Activated CD4-positive, alpha-beta T cell treated with anti-CD3 and anti-CD28 coated beads, Interleukin-2, amount 10 ng/mL, durations not matched to agents 24 days and 14 days (primary cell): Measurements from ENCODE around the gene NTN3. TPM values are rescaled to one million over a fixed set of nuclear protein-coding genes. Genes with fewer than 3 reads are reported as not detected.
A peak's percentile ranks its signal among the peaks of the same experiment; 100 is the strongest.
"Not testable (repeated sequence)": the region's sequence is repeated elsewhere in the genome, so short reads cannot be mapped to it uniquely, and the experiment has no call there.

Experiments
- DNase-seq: peaks from one replicate; pipeline ENCODE4 v3.0.0; 2022
- H3K27ac Mint-ChIP-seq: one replicate; pipeline ENCODE4 v1.8.0; 2022; ENCODE audit warnings: mild to moderate bottlenecking, mixed read lengths
- H3K27me3 Mint-ChIP-seq: one replicate; pipeline ENCODE4 v1.8.0; 2022; ENCODE audit warnings: mixed read lengths
- H3K36me3 Mint-ChIP-seq: one replicate; pipeline ENCODE4 v1.8.0; 2022; ENCODE audit warnings: low read depth, mild to moderate bottlenecking, mixed read lengths
- H3K4me1 Mint-ChIP-seq: one replicate; pipeline ENCODE4 v1.8.0; 2021; ENCODE audit warnings: mixed read lengths
- H3K4me3 Mint-ChIP-seq: one replicate; pipeline ENCODE4 v1.8.0; 2022; ENCODE audit warnings: mild to moderate bottlenecking, moderate library complexity, mixed read lengths
- H3K9me3 Mint-ChIP-seq: one replicate; pipeline ENCODE4 v1.8.0; 2021; ENCODE audit warnings: mixed read lengths
- intact Hi-C: fragments of 100-400 bp; cut with micrococcal nuclease; formaldehyde crosslinking; loops from one replicate; pipeline ENCODE4 v1.15.1; 2023
- total RNA-seq: library from RNA; stranded (reverse); gene quantifications from 2 replicates; pipeline ENCODE4 v1.2.3, GENCODE V29; 2022

NTN3 gene
- total RNA-seq, 1 donor from 2014 or later, result not detected

DNA sequence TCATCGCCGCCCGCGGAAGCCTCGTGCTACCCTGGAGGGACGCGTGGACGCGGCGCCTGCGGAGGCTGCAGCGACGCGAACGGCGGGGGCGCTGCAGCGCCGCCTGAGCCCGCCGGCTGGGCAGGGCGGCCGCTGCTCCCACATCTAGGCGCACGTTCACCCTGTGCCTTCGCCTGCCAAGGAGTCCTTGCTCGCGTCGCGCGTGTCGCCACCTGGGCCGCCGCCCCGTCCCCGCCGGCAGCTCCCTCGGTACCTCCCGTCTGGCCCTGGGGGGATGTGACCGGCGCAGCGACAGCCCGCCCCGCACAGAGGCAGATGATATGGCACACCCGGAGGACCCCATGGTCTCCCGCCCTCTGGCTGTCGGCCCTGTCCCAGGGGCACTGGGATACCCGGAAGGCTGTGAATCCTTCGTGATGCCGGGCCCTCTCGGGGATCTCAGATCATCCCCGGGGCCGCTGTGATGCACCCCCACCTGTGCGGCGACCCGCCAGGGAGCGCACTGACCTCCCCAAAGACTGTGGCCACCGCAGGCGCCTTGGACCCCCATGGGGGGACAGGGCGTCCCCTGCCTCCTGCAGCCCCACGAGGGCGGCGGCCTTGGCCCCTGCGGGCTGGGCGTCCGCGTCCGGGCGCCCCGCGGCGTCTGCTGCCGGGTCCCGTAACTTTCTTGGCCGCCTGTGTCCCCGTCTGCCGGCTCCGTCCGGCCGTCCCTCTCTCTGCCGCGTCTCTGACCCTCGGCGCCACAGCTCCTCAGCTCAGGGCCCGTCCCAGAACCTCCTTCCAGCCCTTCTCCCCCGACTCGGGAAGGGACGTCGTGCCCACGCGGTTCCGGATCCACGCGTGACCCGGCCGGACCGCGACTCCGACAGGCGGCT, 3.1 kb downstream of the NTN3 start:
- no peaks in the 10 kb centered on the region for H3K36me3 Mint-ChIP-seq
- H3K9me3 Mint-ChIP-seq, result no peaks in the 10 kb centered on the region
- H3K4me1 Mint-ChIP-seq, result peaks cover 12% of the 10 kb centered on the region
- peak; percentile 86 for DNase-seq
- intact Hi-C loops, result loop anchor here (2.0 to 5.0 kb wide), 2 partner anchors 27 to 47 kb away; partner anchors contain the start of gene CCNF
- peaks cover 30% of the 10 kb centered on the region for H3K27me3 Mint-ChIP-seq
- peak overlapping the region; percentile 34 for H3K27ac Mint-ChIP-seq
- peak overlapping the region; percentile 80 for H3K4me3 Mint-ChIP-seq

DNA sequence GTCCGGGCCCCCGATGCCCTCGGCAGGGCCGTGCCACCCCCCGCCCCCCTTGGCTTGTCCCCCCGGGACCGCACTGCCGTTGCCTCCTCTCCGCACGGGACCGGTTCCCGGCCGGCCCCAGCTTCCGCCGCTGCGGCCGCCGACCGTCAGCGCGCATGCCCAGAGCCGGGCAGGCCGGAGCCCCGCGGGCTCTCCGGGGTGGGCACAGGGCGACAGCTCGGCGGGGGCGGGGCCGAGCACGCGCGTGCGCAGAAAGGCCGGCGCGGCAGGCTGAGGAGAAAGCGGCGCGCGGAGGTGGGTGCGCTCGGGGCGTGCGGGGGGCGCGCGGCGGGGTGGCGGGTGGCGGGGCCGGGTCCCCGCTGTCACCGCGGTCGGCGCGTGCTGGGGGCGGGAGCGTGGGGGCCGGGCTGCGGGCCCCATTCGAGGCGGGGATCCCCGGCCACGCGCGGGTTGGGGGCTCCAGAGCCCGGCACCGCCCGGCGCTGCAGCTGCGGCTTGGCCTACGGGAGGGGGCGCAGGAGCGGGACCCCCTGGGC, 3.8 kb downstream of the NTN3 start, which contains the start of gene TBC1D24:
Gene TBC1D24 (plus strand): TSS at position 251 of the 536 bp plus-strand sequence. CDS start 21,022 bp downstream, outside the sequence.
- Mint-ChIP-seq H3K4me3 (peak within 1 kb of the TSS; percentile 80), H3K27me3 (peaks cover 25% of the 10 kb centered on the region), H3K4me1 (peaks cover 12% of the 10 kb centered on the region), H3K36me3 (no peaks in the 10 kb centered on the region), H3K27ac (peak within 1 kb of the TSS; percentile 77), H3K9me3 (no peaks in the 10 kb centered on the region)
- intact Hi-C loops, result loop anchor here (1.0 to 5.0 kb wide), 3 partner anchors 15 to 48 kb away; partner anchors contain the start of genes CCNF and TEDC2
- DNase-seq, result peak; percentile 95

DNA sequence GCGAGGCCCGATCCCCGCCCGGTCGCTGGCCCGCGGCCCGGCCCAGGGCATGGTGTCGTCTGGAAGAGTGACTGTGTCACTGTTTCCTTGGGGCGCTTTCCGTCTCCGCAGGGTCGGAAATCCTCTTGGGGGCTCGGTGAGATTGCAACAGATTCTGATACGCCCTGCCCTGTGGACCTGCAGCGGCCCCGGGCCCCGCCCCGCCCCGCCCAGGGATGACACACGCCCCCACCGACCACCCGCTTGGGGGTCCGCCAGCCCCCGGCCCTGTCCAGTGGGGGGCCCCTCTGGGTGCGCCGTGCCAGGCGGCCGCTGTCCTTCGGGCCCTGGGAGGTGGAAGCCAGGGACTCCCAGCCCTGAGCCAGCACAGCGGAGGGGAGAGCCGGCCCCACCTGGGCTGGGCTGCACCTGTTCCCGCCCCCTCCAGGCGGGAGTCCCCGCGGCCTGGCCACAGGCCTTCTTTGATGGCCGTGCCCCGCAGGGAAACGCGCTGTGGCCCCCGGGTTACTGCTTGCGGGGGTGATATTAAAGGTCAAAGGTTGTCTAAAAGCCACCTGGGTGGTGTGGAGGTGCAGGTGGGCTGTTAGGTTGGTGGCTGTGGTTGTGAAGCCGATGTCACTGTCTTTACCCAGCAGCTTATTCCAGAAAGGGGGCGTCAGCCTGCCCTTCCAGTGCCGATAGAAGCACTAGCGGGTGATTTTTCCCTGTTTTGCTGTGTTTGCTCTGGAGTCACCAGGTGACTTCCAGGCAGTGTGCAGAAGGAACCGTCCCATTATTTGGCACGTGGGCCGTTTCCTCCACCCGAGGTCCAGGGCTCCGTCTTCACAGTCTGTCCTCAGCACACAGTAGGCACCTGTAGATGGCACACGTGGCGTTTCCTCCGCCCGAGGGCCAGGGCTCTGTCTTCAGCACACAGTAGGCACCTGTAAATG, 4.6 kb downstream of the NTN3 start:
- H3K36me3 Mint-ChIP-seq, result no peaks in the 10 kb centered on the region

DNA sequence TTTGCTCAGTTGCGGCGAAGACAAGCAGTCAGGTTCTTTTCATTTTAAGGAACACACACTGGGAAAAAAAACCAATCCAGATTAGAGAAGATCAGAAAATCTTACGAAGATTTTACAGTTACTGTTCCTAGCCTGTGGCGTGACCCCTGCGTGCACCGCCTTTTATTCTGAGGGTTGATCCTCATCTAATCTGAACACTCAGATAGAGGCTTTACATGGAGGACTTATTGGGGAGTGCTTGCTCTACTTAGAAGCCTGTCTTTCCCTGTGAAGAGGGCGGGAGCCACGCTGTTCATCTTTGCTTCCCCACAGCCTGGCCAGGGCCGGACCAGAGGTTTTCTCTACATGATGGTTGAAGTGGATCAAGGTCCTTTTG, 5.2 kb downstream of the NTN3 start:
- Mint-ChIP-seq H3K4me3 (peak overlapping the region; percentile 66), H3K27me3 (peaks cover 18% of the 10 kb centered on the region), H3K4me1 (peaks cover 12% of the 10 kb centered on the region), H3K27ac (no peak overlapping the region), H3K9me3 (no peaks in the 10 kb centered on the region), H3K36me3 (no peaks in the 10 kb centered on the region)
- intact Hi-C loops, result no loop called here
- DNase-seq, result no peak

More for the DNA sequence above, 4.6 kb downstream of the NTN3 start:
- peak; percentile 79 for DNase-seq
- Mint-ChIP-seq H3K4me3 (peak overlapping the region; percentile 66), H3K4me1 (peaks cover 12% of the 10 kb centered on the region), H3K27me3 (peaks cover 18% of the 10 kb centered on the region), H3K9me3 (no peaks in the 10 kb centered on the region), H3K27ac (no peak overlapping the region)
- intact Hi-C loops, result loop anchor here (1.0 to 2.0 kb wide), 2 partner anchors 15 to 25 kb away; partner anchors contain the start of gene TEDC2

DNA sequence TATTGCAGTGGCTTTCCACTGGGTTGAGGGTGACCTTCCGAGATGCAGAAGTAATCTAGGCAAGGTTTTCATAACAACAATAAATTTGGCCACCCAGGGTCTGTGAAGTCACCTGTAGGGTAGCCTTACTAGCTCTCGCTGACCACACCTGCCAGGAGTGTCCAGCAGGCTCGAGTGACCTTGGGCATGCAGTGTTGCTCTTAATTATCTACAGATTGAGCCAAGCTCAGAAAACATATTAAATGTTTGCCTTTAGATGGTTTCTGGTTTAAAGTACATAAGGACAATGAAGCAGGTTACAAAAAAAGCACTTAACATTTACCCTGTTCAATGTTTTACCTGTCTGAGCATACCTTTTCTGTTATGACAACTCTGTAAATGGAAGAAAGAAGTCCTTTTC, 5.6 kb downstream of the NTN3 start:
- H3K4me3 Mint-ChIP-seq, result peak overlapping the region; percentile 66
- no peaks in the 10 kb centered on the region for H3K9me3 Mint-ChIP-seq
- H3K27ac Mint-ChIP-seq, result no peak overlapping the region
- intact Hi-C loops, result no loop called here
- peaks cover 12% of the 10 kb centered on the region for H3K4me1 Mint-ChIP-seq
- DNase-seq, result no peak
- H3K27me3 Mint-ChIP-seq, result peaks cover 18% of the 10 kb centered on the region
- no peaks in the 10 kb centered on the region for H3K36me3 Mint-ChIP-seq

DNA sequence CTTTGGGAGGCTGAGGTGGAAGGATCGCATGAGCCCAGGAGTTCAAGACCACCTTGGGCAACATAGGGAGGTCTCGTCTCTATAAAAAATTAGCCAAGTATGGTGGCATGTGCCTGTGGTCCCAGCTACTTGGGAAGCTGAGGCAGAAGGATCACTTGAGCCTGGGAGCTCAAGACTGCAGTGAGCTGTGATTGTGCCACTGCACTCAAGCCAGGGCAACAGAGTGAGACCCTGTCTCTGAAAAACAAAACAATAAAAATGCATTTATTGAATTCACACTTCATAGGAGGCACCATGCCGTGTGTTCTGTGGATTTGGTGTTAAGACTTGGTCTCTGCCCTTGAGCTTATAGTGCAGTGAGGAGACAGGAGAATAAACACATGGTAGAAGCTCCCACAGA, 6.2 kb downstream of the NTN3 start:
- Mint-ChIP-seq H3K36me3 (no peaks in the 10 kb centered on the region), H3K4me1 (peaks cover 12% of the 10 kb centered on the region)
- intact Hi-C loops, result no loop called here

DNA sequence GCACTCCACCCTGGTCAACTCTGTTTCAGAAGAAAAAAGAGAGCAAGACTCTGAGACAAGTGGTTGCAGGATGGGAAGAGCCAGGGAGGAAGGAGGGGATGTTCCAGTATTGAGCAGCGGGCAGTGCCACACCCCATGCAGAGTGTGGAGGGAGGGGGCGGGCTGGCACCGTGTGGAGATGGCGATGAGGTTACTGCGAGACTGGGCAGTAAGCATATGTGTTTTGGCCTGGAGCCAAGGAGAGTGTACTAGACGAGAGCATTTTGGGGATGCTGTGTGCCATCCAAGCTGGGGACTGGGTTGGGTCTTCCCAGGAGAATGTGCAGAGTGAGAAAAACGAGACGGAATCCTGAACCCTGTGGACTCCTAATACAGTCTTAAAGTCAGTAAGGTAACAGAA, 7.2 kb downstream of the NTN3 start:
- intact Hi-C loops, result no loop called here
- no peaks in the 10 kb centered on the region for H3K9me3 Mint-ChIP-seq
- H3K36me3 Mint-ChIP-seq, result no peaks in the 10 kb centered on the region
- peaks cover 13% of the 10 kb centered on the region for H3K27me3 Mint-ChIP-seq
- H3K4me1 Mint-ChIP-seq, result peaks cover 9% of the 10 kb centered on the region
- no peak overlapping the region for H3K27ac Mint-ChIP-seq
- no peak overlapping the region for H3K4me3 Mint-ChIP-seq
- no peak for DNase-seq

More for the DNA sequence above, 6.2 kb downstream of the NTN3 start:
- H3K4me3 Mint-ChIP-seq, result no peak overlapping the region
- no peak for DNase-seq
- no peaks in the 10 kb centered on the region for H3K9me3 Mint-ChIP-seq
- peaks cover 18% of the 10 kb centered on the region for H3K27me3 Mint-ChIP-seq
- H3K27ac Mint-ChIP-seq, result no peak overlapping the region

DNA sequence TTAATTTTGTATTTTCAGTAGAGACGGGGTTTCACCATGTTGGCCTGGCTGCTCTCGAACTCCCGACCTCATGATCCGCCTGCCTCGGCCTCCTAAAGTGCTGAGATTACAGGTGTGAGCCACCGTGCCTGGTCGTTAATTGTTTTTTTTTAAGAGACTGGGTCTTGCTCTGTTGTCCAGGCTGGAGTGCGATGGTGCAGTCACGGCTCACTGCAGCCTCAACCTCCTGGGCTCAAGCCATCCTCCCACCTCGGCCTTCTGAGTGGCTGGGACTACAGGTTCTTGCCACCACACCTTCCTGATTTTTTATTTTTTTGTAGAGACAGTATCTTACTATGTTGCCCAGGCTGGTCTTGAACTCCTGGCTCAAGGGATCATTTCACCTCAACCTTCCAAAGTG, 8.9 kb downstream of the NTN3 start:
- H3K27ac Mint-ChIP-seq, intact Hi-C loops, H3K4me1 Mint-ChIP-seq, DNase-seq, H3K4me3 Mint-ChIP-seq, H3K36me3 Mint-ChIP-seq, H3K9me3 Mint-ChIP-seq: not testable (repeated sequence)
- H3K27me3 Mint-ChIP-seq, result peaks cover 12% of the 10 kb centered on the region

DNA sequence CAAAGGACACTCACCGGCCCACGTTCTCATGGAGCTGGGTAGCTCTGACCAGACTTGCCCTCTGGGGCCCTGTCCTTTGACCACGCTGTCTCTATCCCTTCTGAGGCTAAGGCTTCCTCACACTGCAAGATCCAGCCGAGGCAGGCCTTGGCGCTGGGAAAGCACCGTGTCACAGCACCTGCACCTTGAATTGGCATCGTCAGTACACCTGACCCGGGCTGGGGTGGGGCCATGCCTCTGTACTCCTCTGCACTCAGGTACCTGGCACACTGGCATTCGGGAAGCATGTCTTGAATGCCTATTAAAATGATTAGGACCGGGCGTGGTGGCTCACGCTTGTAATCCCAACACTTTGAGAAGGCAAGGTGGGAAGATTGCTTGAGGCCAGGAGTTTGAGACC, 9.9 kb downstream of the NTN3 start:
- DNase-seq, result no peak
- Mint-ChIP-seq H3K4me1 (peaks cover 8% of the 10 kb centered on the region), H3K27me3 (peaks cover 12% of the 10 kb centered on the region), H3K27ac (no peak overlapping the region), H3K4me3 (no peak overlapping the region), H3K36me3 (no peaks in the 10 kb centered on the region), H3K9me3 (no peaks in the 10 kb centered on the region)
- intact Hi-C loops, result no loop called here

DNA sequence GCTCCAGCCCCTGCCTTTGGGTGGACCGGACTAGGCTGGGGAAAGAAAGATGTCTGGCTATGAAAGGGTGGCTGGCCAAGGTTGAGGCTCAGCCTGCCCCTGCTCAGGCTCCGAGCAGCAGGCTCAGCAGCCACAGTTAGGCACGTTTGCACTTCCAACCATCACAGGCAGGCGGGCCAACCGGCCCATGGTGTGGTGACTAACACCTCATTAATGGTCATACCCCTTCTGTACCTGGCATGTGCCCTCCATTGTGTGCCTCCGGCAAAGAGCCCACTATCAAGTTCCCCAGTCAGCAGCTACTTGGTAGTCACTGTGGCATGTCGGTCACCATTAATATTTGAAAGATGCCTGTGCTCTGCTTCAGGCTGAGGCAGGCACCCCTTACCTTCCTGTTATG, 10.6 kb downstream of the NTN3 start:
- H3K9me3 Mint-ChIP-seq, result no peaks in the 10 kb centered on the region
- H3K27me3 Mint-ChIP-seq, result peaks cover 8% of the 10 kb centered on the region
- no peak for DNase-seq
- H3K4me1 Mint-ChIP-seq, result peaks cover 7% of the 10 kb centered on the region
- H3K4me3 Mint-ChIP-seq, result no peak overlapping the region
- no peak overlapping the region for H3K27ac Mint-ChIP-seq
- intact Hi-C loops, result no loop called here
- H3K36me3 Mint-ChIP-seq, result no peaks in the 10 kb centered on the region

DNA sequence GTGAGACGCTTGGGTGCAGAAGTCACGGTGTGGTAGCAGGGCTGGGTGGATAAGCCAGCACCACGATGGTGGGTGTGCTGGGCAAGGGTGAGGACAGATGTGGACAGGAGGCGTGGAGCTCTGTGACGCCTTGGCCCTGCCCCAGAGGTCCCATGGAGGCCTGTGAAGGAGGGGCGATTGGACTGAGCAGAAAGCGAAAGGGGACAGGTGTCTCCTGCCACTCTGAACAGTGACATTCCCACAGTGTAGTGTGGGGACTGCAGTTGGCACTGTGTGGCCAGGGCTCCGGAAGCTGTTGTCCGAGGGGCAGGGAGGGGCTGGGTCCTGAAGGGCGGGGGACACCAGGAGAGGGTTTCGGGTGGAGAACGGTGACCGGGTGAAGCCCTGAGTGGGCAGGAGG, 11.2 kb downstream of the NTN3 start:
- DNase-seq, result no peak
- H3K36me3 Mint-ChIP-seq, result no peaks in the 10 kb centered on the region
- no peak overlapping the region for H3K27ac Mint-ChIP-seq
- intact Hi-C loops, result no loop called here
- H3K9me3 Mint-ChIP-seq, result no peaks in the 10 kb centered on the region
- H3K4me1 Mint-ChIP-seq, result peaks cover 11% of the 10 kb centered on the region
- H3K27me3 Mint-ChIP-seq, result peaks cover 6% of the 10 kb centered on the region
- no peak overlapping the region for H3K4me3 Mint-ChIP-seq

DNA sequence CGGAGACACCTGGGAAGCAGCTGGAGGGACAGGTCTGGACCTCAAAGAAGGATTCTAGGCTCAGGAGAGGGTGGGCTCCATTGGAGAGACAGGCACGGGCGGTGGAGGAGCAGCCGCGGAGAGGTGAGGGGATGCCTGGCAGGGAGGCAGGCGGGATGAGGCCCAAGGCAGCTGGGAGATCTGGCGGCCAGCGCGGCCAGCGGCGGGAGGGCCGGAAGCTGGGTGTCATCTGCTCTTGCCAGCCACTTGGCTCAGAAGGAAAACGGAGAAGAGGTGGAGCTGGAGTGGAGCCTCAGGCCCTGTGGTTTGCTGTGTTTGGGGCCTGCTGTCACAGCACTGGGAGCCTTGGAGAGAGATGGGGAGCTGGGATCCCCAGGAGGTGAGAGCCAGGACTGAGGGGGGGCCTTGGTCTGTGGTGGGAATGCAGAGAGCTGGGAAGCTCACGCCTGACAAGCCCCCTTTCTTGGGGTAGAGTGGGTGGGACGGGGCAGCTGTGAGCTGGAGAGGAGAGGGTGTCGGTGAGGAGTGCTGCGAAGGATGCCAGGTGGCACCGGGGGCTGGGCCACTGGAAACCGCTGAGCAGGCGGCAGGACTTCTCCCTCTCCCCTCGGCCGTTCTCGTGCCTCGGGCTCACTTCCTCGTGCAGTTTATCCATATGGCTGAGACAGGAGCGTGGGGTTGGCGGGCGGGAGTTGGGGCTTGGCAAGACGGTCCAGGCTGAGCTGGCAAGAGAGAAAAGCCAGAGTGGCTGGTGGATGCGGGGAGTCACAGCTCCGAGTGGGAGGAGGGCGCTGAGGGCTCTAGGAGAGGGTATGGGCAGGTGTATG, 11.8 kb downstream of the NTN3 start:
- H3K4me1 Mint-ChIP-seq, result peaks cover 11% of the 10 kb centered on the region
- intact Hi-C loops, result no loop called here
- no peaks in the 10 kb centered on the region for H3K9me3 Mint-ChIP-seq
- no peak for DNase-seq
- no peak overlapping the region for H3K4me3 Mint-ChIP-seq
- no peak overlapping the region for H3K27ac Mint-ChIP-seq
- no peaks in the 10 kb centered on the region for H3K36me3 Mint-ChIP-seq
- peaks cover under 1% of the 10 kb centered on the region for H3K27me3 Mint-ChIP-seq
